Upper lobe of left lung (tissue), 4 donors: ENCODE data around the gene PKN2.

Experiments
- CTCF ChIP-seq, 6 experiments: fragments of 450-650 bp in 4 of 6; fragments of 200-600 bp in 2 of 6; sonication (generic) in 2 of 6; IDR thresholded peaks; one replicate each; pipeline ENCODE4 v1.5.1; 2016 to 2019; ENCODE audit warnings: antibody characterized with exemption in 6 of 6
- POLR2A ChIP-seq, 4 donors: fragments of 450-650 bp; IDR thresholded peaks; one replicate each; pipeline ENCODE4 v1.5.1; 2016 to 2017; ENCODE audit warnings: antibody characterized with exemption in 4 of 4, mild to moderate bottlenecking in 2 of 4

- no peak for TF ChIP-seq POLR2A (IDR thresholded peaks at IDR 0.05)
- no peak for TF ChIP-seq CTCF (IDR thresholded peaks at IDR 0.05)
Measured at GRCh38 chr1:88801575-88802208, 117.6 kb downstream of the PKN2 start.
